Activated CD8-positive, alpha-beta memory T cell treated with anti-CD3 and anti-CD28 coated beads, Interleukin-2, amount 50 U/mL, for 48 hours (primary cell): ENCODE data around the gene TRIM71.
"Not testable (repeated sequence)": the region's sequence is repeated elsewhere in the genome, so short reads cannot be mapped to it uniquely, and the experiment has no call there.

Source experiments
- DNase-seq: peaks from one replicate; pipeline ENCODE4 v3.0.0-alpha.2; 2020

Gene TRIM71

DNA sequence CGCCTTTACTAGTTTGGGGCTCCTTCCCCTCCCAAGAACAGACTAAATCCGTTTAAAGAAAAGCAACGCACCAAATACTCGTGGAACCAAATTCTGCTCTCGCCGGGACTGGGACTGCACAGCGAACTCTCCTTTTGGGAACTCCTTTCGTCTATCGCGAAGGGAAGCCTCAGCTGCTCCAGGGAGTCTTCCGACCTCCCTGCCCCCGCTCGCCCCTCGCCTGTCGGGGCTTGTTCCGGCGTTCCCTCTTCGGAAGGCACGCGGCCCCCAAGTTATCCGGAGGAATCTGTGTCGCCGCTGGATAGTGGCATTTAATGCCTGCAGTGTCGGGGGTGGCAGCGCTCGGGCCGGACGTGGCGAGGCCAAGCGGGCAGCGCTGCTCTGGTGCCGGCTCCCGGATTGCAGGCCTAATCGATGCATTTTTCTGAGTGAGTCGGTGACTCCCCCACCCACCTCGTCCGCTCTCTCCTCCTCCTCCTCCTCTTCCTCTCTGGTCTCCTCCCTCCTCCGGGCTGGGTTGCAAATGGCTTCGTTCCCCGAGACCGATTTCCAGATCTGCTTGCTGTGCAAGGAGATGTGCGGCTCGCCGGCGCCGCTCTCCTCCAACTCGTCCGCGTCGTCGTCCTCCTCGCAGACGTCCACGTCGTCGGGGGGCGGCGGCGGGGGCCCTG is at the start of gene TRIM71:
Gene TRIM71 (plus strand): TSS at position 440 of the 671 bp plus-strand sequence. CDS start 84 bp downstream, at position 524.
- peak; percentile 63 for DNase-seq

DNA sequence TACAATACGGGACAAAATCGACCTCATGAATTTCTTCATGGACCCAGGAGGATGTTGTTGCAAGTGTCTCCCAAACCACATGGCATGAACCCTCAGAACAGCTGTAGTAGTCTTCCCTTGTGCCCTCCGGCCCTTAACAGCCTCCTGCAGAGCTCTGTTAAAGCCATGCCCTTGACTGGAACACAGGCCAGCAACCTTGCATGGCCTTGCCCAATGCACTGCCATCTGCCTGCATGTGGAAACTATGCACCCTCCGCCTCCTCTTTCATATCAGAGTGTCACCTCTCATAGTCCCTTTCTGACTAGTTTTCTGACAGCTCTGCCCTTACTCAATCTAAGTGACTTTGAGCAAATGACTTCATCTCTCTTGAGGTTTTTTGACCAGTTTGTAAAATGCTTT is 39.4 kb upstream of the TRIM71 start:
- DNase-seq: no peak

DNA sequence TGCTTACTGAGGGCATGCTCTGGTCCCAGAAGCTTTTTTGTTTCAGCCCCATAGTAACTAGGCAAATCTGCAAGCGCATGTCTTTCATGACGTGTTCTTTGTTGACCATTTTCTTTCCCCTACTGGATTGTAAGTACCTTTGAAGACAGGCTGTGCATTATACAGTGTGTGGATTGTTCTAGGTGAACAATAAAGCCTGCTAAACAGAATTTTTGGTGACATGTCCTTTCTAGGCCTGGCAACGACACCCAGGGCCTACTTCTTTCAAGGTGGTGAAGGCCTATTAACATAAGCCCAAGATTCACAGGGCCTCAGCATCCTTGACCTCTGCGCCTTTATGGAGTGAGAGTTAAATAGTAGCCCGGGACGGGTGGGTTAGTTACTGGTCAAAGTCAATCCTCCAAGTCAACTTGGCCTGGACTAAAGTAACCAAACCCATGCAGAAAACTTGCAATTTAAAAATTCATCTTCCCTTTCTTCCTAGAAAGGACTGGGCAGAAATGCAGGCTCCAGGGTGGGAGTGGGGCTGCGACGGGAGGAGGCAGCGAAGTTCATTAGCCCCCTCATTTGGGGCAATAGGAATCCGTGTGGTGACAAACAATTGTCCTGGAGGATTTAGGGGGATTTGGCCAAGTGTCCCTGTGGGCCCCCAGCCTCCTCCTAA is 37.6 kb upstream of the TRIM71 start:
- DNase-seq: no peak

DNA sequence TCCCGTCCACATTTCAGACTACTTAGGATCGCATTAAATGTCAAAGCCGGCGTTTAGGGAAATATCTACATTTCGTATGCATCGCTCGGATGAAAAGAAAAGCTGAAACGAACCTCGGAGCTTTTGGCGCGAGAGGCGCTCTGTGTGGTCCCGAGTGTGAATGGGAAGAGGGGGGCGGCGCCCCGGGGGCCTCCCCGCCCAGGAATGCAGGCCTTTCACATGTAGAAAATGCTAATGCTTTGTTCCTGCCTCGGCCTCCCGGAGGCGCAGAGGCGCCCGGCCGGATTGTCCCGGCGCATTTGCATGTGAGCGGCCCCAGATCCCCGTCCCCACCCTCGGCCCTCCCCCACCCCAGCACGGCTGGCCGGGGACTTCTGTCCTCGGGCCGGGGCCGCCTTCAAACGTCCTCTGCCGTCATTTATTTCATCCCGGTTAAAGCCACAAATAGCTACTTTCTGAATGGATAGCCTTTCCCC is 37.0 kb upstream of the TRIM71 start:
- peak; percentile 55 for DNase-seq

DNA sequence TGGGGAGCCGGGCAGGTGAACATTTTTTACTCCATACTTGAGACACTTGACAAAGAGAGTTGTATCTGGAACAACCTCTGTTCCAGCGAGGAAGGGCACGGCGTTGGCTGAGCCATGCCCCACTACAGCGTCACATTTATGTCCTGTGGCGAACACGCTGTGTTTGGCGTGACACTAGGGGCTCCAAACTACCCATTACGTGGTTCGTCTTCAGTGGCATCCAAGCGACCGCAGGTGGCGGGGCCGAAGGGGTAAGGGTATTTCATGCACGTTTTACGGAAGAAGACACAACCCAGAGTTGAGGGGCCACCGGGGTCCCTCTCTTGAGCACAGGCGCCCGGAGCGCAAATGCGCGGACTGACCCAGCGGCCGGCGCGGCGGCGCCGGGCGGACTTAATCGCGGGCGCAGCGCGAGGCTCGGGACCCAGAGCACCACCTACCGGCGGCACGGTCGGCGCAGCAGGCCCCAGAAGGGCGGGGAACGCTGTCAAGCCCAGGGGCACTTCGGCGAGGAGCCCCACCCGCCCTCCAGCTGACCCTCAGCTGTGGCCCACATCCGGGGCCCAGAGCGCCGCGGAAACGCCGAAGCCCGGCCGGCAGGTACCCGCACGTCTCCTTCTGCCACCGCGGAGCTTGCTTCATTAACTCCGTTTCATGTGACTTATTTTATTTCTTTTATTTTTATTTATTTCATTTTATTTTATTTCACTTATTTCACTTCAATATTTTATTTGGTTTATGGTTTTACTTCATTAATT is 36.4 kb upstream of the TRIM71 start:
- DNase-seq: peak; percentile 89

DNA sequence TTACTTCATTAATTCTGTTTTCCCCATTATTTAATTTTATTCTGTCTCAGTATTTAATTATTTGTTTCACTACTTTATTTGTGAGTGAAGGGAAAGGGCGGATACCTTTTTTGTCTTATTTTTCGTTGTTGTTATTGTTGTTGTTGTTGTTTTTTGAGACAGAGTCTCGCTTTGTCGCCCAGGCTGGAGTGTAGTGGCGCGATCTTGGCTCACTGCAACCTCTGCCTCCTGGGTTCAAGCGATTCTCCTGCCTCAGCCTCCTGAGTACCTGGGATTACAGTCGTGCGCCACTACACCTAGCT is 35.9 kb upstream of the TRIM71 start:
- DNase-seq: not testable (repeated sequence)

DNA sequence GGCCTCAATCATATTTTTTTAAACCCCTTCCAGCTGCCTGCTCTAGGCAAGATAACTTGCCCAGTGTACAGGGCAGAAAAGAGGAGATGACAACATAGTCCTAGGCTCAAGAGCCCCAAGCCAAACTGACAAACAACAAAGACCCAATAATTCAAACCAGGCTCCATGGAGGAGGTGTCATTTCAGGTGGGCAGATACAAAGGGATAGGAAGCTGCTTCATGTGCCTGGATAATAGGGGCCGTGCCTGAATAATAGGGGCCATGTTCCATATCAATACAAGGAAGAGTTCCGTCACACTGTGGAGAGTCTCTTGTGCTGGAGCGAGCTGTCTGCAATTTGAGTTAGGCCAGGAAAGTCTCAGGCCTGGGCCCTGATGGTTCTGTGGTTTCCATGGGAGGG is 35.4 kb upstream of the TRIM71 start:
- DNase-seq: no peak

DNA sequence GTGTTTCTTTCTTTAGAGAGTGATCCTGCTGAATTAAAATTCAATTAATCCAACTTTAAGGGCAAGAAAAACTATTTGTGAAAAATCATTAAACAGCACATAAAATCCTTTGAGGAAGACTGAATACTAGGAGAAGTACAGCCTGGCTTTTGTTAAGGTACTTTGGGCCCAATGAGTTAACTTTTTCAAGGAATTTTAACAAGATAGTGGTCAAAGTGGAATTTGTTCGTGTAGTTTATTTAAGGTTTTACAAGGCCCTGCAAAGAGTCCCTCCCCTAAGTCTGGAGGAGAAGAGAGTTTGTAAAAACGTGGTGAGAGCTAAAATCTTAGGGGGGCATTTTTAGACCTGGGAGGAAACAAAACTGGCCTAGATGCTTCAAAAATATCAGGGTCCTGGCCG is 26.0 kb upstream of the TRIM71 start:
- DNase-seq: no peak

DNA sequence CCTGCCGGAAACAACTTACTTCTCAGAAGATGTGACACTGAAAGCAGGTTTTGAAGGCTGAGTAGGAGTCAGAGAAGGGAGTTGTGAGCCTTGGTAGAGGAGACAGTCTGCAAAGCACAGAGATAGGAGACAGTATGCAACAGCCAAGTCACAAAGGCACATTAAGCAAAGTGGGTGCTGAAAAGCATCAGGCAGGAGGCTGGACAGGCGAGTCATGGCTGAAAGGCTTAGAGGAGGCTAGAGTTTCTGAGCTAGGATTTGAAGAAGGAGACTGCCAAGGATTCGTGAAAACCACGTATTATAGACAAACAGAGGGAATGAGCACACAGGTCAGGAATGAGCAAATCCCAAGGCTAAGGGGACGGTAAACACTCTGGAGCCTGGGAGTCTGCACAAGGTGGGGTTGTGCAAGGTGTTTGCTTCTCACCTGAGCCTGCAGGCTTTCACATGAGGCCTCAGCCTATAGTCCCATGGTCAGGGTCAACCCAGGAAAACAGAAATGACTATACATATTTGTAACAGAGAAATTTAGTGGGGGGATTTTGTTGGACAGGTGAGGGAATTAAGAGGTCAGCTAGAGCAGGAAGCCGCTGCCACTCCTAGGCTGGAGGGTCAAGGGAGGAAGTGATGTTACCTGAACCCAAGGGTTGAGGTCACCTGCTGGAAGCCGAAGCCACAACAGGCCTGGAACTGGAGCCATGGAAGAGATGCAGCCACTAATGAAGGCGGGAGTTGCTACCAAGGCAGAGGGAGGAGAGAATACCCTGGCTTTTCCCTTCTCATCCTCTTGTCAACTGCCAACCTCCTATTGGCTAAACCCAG is 23.1 kb upstream of the TRIM71 start:
- no peak for DNase-seq

DNA sequence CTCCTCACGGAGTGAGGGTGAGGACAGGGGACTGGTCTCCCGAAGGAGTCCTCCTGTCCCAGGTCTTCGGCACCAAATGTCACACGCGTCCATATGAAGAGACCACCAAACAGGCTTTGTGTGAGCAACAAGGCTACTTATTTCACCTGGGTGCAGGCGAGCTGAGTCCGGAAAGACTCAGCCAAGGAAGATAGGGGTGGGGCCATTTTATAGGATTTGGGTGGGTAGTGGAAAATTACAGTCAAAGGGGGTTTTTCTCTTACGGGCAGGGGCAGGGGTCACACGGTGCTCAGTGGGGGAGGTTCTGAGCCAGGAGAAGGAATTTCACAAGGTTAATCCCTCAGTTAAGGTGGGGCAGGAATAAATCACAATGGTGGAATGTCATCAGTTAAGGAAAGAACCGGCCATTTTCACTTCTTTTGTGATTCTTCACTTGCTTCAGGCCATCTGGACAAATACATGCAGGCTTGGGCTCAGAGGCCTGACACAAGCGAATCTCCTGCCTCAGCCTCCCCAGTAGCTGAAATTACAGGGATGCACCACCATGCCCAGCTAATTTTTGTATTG is 21.3 kb upstream of the TRIM71 start:
- DNase-seq: not testable (repeated sequence)

DNA sequence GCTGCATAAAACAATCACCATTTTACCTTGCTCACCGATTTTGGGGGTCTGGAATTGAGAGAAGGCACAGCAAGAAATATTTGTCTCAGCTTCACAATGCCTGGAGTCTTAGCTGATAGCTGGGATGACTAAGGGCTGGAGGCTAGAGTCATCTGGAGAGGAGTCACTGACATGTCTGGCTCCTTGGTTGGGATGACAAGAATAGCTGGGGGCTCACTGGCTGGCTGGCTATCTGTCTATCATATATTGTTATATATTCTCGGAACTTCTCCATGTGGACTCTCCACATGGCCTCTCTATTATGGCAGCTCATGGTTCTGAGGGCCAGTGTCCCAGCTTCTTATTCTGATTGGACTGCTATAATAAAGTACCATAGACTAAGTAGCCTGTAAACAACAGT is 20.0 kb upstream of the TRIM71 start:
- no peak for DNase-seq

DNA sequence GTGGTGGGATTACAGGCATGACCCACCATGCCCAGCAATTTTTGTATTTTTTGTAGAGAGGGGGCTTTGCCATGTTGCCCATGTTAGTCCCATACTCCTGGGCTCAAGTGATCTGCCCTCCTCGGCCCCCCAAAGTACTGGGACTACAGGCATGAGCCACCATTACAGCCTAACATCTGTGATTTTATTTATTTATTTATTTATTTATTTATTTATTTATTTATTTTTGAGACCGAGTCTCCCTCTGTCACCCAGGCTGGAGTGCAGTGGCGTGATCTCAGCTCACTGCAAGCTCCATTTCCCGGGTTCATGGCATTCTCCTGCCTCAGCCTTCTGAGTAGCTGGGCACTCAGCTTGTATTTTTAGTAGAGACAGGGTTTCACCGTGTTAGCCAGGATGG is 16.4 kb upstream of the TRIM71 start:
- DNase-seq: not testable (repeated sequence)

DNA sequence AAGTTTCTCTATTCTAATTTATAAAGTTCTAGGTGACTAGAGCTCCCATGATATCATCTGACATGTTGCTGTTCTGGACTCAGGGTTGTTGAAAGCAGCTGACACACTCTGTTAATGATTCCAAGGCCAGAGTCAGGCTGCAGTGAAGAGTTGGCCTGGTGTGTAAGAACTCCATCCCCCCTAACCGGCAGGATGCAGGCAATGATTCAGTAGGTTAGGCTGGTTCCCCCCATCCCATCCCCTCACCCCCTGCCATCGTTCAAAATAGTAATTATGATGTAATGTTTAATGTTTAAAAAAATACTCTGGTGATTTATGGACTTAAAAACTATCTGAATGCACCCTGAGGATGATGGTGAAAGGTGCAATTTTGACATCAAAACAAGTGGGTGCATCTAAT is 4.6 kb upstream of the TRIM71 start:
- no peak for DNase-seq

DNA sequence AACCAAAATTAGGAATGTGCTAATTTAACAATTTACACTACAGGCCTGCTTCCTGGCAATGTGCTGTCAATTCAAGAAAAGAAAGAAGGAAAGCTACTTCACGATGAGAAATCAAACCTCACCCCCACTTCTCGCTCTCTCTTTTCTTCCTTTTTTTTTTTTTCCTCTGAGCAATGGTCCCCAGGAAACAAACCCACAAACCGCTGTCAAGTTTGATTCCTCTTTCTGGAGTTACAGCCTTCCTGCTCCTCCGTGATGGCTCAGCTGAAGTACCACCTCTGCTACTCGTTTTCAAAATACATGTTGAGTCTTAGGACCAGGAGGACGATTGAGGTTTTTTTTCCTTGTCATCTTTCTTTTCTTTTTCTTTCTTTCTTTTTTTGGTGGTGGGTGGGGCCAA is 3.4 kb upstream of the TRIM71 start:
- no peak for DNase-seq

DNA sequence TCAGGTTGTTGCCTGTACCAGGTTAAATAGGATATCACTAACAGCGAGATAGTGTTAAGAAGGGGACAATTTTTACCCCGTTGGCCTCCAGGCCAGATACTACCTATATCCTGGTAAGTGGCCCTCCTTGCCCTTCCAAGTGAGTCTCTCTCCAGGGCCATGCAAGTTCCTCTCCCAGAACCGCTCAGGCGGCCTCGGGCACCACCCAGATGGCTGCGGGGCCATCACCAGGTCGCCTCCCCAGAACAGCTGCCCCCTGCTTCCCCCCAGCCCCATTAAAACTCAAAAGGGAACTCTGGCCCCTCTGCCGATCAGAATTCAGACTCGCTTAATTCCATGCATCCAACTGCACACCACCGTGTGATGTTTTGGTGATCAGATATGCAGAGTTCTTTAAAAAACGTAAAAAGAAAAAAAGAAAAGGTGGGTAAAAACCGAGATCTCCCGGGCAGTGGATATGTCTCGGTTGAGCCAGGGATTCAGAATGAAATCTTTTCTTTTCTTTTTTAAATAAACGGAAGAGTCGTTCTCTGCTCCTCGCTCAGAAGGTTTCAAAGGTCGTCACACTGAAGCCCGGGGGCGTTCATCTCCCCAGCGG is 1.9 kb upstream of the TRIM71 start:
- DNase-seq: no peak

DNA sequence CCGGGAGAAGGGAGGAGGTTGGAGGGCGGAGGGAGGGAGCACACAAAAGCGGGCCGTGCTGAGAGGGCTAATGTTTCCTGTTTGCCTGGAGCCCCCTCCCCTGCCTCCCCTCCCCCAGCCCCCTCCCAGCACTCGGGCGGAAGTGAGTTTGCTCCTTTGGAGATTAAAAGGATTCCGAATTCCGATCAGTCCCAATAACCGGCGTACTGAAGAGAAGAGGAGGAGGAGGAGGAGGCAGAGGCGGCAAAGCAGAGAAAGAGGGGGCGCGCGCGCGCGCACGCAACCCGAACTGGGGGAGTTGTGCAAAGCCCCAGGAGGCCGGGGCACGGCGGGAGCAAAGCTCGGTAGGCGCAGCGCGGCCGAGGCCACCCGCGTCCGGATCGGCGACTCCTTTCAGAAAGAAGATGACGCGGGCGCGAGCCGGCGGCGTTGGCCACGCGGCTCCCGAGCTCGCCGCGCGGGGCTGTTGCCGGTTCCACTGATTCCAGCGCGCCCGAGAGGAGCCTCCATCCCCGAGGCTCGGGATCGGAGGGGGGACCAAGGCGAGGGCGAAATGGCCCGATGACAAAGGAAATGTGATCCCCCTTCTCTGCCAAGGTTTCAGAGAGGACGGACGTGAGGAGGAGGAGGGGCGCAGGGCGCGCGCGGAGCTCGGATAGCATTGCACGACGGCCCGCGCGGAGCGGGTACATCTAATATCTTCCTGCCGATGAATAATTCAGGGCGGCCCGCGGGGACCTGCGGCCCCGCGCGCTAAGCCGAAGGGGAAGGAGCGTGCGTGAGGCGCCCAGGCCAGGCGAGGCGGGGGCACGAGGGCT is 1.1 kb upstream of the TRIM71 start:
- peak; percentile 68 for DNase-seq

DNA sequence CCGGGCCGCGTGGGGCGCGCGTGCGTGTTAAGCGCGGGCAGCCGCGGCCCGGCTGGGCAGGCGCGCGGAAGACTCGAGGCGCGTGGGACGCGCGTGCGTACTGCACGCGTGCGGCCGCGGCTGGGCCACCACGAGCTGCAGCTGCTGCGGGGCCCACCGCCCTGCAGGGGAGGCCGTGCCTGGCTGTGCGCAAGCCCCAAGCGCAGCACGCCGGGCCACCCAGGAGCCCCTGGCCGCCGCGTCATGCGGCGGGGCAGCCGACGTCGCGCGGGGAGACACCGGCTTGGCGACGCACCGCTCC is 590 bp upstream of the TRIM71 start:
- DNase-seq: peak; percentile 55

DNA sequence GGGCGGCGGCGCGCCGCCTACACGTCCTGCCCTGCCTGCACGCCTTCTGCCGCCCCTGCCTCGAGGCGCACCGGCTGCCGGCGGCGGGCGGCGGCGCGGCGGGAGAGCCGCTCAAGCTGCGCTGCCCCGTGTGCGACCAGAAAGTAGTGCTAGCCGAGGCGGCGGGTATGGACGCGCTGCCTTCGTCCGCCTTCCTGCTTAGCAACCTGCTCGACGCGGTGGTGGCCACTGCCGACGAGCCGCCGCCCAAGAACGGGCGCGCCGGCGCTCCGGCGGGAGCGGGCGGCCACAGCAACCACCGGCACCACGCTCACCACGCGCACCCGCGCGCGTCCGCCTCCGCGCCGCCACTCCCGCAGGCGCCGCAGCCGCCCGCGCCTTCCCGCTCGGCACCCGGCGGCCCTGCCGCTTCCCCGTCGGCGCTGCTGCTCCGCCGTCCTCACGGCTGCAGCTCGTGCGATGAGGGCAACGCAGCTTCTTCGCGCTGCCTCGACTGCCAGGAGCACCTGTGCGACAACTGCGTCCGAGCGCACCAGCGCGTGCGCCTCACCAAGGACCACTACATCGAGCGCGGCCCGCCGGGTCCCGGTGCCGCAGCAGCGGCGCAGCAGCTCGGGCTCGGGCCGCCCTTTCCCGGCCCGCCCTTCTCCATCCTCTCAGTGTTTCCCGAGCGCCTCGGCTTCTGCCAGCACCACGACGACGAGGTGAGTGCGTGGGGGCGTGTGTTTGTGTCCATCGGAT is 602 bp downstream of the TRIM71 start:
- peak; percentile 54 for DNase-seq

DNA sequence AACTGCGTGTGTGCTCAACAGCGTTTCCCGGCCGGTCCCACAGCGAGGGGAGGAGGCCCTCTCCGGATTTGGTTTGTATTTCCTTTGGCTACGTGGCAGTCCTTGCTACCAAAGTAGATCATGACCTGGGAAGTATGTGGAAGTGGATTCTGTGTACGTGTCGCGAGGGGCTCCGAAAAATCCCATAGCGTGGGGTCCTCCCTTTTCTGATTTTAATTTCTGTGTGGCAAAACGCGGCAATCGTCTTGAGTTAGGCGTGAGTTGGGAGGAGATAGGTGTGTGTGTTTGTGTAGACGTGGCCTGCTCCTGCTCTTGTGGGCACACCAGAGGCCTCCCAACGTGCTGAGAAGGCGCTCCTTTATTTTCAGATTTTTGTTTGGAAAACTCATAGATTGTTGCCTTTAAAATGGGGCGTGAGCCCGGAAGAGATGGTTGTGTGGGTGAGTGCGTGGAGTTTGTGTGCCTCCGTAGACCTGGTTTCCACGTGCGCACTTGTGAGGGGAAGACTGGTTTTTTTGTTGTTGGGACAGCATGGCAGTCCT is 1.2 kb downstream of the TRIM71 start:
- no peak for DNase-seq

DNA sequence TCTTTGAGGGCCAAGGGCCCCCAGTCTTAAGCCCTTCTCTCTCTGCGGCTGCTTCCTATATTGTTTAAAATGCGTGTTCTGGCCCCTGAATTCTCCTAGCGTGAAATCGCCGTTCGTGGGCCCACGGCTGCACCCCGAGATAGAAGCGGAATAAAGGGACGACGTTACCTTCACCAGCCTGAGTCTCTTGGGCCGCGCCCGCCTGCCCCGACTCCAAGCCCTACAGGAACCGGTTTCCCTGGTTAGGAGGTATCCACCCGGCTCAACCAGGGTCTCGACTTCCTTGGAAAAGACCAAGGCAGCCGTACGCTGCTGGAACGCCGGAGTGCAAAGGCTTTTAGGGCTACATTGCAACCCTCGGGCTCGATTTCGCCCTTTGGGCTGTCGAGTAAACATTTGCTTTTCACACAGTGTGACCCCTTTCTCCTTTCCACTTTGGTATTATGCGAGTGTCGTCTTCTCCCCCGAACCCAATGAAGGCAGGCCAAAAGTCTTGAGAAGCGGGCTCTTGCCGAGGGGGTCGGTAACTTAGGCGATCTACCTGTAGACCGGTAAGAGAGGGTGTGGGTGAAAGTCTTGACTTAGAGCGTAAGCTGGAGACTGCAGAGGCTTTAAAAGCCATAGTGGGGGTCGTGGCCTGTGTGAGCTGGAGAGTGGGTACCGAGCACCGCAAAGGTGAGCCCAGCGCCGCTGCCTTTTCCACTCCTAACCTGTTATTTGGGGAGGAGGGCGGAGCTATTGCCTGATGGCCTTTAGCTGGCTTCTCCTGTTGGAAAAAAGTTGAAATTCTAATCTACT is 2.0 kb downstream of the TRIM71 start:
- no peak for DNase-seq
